ENCODE measurements around the gene TCF7L2.

TCF7L2 gene

GRCh38 chr10:112967200-112967599 is 17.2 kb downstream of the TCF7L2 start:
- no peak for DNase-seq

- DNase-seq = no peak
These were observed 19.1 kb downstream of the TCF7L2 start for GRCh38 chr10:112969131-112969530.

GRCh38 chr10:112969542-112969941 is 19.5 kb downstream of the TCF7L2 start:
- no peak for DNase-seq

- peak; percentile 75 for DNase-seq
These were observed 20.0 kb downstream of the TCF7L2 start for GRCh38 chr10:112970021-112970420.

GRCh38 chr10:112972606-112973005 is 22.6 kb downstream of the TCF7L2 start:
- DNase-seq = no peak

GRCh38 chr10:112973046-112973445 is 23.0 kb downstream of the TCF7L2 start:
- no peak for DNase-seq

GRCh38 chr10:112973805-112974204 is 23.8 kb downstream of the TCF7L2 start:
- DNase-seq = no peak

- DNase-seq = peak; percentile 52
These were observed 27.4 kb downstream of the TCF7L2 start for GRCh38 chr10:112977426-112977898.

GRCh38 chr10:112979927-112980326 is 29.9 kb downstream of the TCF7L2 start:
- DNase-seq = no peak

GRCh38 chr10:112980937-112981336 is 30.9 kb downstream of the TCF7L2 start:
- no peak for DNase-seq

GRCh38 chr10:112981553-112981952 is 31.5 kb downstream of the TCF7L2 start:
- no peak for DNase-seq

- no peak for DNase-seq
These were observed 33.5 kb downstream of the TCF7L2 start for GRCh38 chr10:112983444-112984056.

- DNase-seq = no peak
These were observed 34.7 kb downstream of the TCF7L2 start for GRCh38 chr10:112984756-112985155.

GRCh38 chr10:112985690-112986543 is 35.9 kb downstream of the TCF7L2 start:
- no peak for DNase-seq

- no peak for DNase-seq
These were observed 36.6 kb downstream of the TCF7L2 start for GRCh38 chr10:112986544-112987190.

GRCh38 chr10:112988839-112989406 is 38.9 kb downstream of the TCF7L2 start:
- DNase-seq = peak; percentile 84

GRCh38 chr10:112989826-112990225 is 39.8 kb downstream of the TCF7L2 start:
- no peak for DNase-seq

GRCh38 chr10:112990271-112990670 is 40.2 kb downstream of the TCF7L2 start:
- no peak for DNase-seq

GRCh38 chr10:112991888-112992491 is 41.9 kb downstream of the TCF7L2 start:
- no peak for DNase-seq

GRCh38 chr10:112996462-112996861 is 46.4 kb downstream of the TCF7L2 start:
- no peak for DNase-seq

GRCh38 chr10:112999102-112999501 is 49.1 kb downstream of the TCF7L2 start:
- no peak for DNase-seq

- no peak for DNase-seq
These were observed 50.4 kb downstream of the TCF7L2 start for GRCh38 chr10:113000442-113000841.

Data from NCI-H510A treated with DMSO at 0.1 percent for 48 hours (cell line).